ENCODE data around the gene ABCC8.

ABCC8 gene

DNA sequence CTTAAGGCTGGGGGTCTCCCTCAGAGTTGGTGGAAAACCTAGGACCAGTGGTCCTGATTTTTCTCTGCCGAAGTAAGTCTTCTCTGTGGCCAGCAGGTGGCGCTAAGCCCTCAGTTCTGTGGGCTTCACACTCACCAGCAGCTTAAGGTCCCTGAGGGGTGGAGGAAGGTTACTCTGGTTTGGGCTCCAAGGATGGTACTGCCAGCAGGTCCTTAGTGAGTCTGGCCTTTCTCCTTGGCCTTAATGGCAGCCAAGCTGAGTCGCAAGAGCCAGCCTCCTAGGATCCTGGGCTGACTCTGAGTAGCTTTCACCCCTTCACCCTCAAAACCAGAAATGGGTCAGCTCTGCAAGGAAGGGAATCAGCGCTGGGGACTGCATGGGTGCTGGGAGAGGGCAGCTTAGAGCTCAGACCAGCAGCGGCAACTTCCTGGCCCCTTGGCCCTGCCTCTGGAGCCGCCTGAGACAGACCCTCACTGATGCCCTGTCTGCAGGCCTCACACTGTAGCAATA lies 92.6 kb downstream of the ABCC8 start:
- peak; percentile 78 for DNase-seq

DNA sequence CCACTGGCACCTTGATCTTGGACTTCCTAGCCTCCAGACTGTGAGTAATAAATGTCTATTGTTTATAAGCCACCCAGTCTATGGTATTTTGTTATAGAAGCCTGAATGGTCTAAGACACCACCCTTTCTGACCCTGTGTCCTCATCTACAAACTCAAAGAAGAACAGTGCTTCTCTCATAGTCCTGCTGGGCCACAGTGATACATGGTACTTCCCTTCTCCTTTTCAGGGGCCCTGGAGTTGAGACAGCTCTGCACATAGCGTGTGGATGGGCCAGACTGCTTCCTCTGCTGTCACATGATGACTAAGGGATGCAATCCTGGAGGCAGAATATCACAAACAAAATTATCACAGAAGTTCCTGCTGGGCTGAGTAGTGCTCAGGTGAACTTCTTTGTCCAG lies 93.2 kb downstream of the ABCC8 start:
- DNase-seq = no peak

DNA sequence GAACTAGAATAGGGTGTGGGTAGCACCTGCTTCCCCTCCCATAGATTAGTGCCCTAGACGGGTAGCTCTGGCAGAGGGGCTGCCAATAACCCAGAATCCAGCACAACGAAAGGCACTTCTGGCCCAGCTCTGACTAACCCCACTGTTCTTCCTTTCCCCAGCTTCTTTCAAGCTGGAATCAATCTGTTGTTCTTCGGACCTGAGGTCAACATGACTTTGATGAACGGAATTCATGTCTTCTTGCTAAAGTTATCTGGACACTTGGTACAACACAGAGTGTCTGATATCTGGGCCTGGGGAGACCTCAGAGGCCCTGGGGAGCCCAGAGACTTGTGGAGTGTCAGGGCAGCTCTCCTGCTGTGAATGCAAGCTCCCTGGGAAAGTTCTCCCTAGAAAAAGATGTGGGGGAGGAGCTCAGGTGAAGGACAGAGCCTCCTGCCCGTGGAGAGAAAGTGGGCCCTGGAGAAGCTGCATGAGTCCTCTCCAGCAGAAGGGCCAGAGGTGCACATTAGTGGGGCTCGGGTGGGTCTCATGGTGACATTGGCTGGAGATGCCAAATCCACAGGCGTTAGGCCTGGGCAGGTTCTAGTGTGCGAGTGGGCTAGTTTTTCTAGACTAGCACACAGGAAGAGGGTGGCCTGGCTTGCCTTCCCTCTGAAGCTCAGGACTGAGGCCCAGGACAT lies 94.5 kb downstream of the ABCC8 start:
- no peak for DNase-seq

DNA sequence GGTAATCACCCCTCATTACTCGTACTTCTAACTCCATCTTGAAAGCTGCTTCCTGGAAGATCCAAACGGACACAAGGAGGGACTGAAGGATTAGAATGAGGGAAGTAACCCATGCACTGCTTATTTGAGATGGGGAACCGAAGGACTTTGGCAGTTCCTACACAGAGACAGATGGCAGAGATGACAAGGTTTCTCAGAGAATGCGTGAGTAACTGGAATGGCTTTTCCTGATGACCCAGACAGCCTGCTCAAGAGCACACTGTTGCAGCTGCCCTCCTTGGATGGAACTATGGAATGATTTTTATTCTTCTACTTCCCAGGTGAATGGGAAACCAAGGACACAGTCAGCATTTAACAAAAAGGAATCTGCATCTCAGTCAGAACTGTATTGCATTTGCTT lies 95.5 kb downstream of the ABCC8 start:
- DNase-seq = no peak

GRCh38 chr11:17379383-17380180 lies 97.1 kb downstream of the ABCC8 start:
- DNase-seq = no peak

GRCh38 chr11:17378655-17379054 lies 98.0 kb downstream of the ABCC8 start:
- no peak for DNase-seq

GRCh38 chr11:17376493-17376892 lies 100.2 kb downstream of the ABCC8 start:
- DNase-seq = no peak

DNA sequence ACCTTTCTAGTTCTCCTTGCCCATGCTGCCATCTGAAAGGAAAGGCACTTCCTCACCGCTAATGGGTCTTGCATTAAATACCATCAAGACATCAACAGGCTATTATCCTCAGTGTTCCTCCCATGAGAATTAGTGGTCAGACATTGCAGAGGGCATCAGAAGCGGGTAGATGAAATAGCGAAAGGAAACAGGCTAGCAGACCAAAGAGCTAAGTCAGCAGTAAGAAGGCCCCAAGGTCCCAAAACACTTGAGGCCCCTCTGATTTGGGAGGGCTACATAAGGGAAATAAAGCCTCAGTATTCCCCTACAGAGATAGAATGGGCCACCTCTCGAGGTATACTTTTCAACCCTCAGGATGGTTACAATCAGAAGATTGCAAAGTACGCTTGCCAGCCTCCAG lies 101.1 kb downstream of the ABCC8 start:
- no peak for DNase-seq

GRCh38 chr11:17371614-17372013 lies 105.0 kb downstream of the ABCC8 start:
- DNase-seq = no peak

- DNase-seq = no peak
Observed at GRCh38 chr11:17369684-17370243, 106.9 kb downstream of the ABCC8 start.

GRCh38 chr11:17369094-17369493 lies 107.6 kb downstream of the ABCC8 start:
- DNase-seq = no peak

DNA sequence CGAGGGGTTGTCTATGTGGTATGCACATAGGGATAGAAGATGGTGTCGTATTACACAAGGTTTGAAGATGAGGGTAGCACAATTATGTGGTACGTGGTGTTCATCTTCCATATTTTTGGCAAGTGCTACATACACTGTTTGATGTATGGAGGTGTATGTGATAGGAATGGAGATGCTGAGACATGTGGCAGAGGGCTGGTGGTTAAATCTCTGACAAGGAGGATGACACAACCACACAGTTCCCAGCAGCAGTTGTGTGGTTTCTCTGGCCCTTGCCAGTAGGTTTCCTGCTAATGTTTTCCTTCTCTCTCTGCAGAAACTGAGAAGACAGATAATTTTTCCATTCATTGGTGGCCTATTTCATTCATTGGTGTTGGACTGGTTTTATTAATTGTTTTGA lies 108.1 kb downstream of the ABCC8 start:
- no peak for DNase-seq

DNA sequence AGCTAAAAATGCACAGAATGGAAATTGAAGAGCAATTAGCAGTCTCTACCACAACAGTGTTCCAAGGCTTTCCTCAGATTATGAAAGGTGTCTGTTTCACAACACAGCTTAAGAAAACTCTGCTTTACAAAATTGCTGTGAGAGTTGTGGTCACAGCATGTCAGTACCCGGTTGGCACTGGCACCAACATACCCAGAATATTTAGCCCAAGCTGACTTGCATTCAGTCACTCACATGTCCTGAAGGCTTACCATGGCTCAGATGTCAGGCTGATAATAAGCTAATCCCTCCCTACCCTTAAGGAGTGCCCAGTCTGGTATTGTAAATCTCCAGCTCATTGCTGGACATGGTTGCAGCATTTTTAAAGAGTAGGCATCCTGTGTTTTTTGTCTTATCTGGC lies 110.2 kb downstream of the ABCC8 start:
- DNase-seq = no peak

DNA sequence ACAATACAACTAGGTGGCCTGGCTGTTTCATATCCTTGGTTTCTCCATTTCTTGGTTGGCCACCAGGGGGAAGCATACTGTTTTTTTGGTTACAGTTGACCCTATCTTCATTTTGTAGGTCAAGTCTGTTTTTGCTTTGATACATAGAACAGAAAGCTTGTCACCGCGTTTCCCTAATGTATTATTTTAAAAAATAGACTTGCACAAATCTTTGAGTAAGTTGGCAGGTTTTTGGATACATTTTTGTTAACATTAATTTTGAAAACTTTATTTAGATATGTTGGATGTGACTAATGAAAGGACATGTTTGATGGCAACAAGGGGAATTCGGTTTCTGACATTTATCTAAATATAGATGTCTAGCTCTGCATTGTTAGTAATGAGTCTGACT lies 122.0 kb downstream of the ABCC8 start:
- DNase-seq = peak; percentile 65

DNA sequence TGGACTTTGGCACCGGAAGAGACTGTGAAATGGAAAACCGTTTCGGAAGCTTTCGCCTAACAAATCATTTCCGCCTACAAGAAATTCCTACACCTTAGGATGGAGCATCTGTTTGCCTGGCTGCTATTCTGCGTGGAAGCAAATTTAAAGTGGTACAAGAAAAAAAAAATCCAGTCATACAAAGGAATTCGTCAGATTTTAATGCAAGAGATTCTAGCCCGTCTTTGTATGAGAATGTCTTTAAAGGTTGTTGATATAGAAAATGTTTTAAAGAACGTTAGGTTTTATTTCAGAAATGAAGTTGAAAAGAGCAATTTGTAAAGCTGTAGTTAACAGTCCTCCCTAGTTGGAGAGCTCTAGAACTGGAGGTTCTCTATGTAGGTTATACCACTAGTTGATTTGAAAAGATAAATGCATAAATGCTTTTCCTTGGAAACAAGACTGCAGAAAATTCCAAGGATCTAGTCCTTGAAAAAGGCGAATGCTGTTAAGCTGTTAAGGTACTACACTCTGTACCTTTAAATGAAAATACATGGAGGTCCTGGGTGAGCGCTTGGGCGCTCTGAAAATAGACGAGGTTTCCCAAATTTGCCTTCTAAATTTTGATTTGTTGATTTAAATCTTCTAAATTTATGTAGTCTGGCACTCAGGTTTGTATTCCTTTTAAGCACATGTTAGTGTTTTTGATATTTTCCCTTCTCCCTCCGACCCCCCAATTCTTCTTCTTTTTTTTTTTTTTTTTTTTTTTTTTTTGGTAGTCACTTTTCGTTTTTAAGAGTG lies 122.6 kb downstream of the ABCC8 start:
- no peak for DNase-seq

DNA sequence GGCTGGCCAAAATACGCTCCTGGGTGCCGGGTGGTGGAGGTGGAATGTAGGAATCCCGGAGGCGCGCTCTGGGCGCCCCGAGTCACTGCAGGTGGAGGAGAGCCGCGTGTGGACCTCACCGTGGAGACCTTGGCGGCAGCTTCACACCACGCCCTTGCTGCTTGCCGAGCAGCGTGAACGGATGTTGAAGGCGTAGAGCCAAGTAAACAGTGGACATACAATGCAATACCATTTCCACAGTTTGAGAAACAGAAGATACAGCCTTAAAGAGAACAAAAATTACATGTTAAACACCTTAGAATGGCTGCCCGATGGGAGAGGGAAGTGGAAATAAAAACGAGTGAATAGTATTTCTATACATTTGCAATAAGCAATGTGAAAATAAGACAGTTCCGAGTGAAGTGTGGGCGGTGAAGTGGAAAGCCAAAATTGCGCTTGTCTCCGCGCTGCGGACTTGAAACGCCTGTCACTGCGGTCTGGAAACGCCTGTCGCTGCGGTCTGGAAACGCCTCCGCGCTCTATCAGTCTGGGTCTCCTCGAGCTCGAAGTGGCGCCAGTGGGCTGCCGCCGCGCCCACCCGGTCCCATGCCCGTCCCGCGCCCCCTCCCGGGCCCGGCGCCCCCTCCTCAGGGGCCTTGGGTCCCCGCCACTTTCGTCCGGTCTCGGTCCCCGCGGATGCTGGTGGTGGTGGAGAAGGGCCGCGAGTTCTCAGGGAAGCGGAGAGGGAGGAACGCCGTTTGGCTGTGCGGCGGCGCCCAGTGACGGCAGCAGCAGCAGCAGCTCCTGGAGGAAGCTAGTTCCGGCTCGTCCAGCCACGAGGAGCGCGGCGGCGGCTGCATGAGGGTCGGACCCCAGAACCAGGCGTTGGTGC lies 123.5 kb downstream of the ABCC8 start:
- DNase-seq = peak; percentile 68

DNA sequence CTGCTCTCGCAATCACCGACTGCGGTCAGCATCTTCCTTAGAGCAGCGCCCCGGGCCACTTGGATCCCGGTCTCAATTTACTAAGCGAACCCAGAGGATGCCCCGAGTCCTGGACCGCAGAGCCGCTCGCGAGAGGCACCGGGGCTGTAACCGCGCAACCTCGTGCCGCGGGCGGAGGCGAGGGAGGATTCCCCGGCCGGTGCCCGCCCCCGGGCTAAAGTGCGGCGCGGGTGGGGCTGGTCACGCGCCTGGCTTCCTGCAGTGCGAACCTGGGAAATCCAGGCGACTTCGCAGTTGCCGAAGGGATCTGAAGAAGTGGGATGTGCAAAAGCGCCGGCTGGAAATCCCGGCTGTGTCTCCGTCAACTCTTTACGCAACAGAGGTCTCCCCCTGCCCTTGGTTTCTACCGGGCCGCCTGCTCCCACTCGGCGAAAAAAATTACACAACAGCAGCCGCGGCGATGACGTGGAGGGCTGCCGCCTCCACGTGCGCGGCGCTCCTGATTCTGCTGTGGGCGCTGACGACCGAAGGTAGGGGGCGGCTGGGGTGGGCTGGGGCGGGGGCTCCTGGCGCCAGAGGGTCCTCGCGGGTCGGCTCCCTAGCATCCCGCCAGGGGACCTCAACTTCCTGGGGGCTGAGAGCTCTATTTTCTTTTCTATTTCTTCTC lies 125.0 kb downstream of the ABCC8 start, which contains the start of gene NCR3LG1:
Gene NCR3LG1, plus strand, starts transcription at position 291 of the 667 bp plus-strand sequence. Its CDS starts 170 bp downstream, at position 461.
- DNase-seq = peak; percentile 76

- no peak for DNase-seq
Observed at GRCh38 chr11:17351172-17351509, 125.5 kb downstream of the ABCC8 start.

GRCh38 chr11:17350455-17351171 lies 126.0 kb downstream of the ABCC8 start:
- DNase-seq = no peak

- no peak for DNase-seq
Observed at GRCh38 chr11:17347676-17348075, 129.0 kb downstream of the ABCC8 start.

DNA sequence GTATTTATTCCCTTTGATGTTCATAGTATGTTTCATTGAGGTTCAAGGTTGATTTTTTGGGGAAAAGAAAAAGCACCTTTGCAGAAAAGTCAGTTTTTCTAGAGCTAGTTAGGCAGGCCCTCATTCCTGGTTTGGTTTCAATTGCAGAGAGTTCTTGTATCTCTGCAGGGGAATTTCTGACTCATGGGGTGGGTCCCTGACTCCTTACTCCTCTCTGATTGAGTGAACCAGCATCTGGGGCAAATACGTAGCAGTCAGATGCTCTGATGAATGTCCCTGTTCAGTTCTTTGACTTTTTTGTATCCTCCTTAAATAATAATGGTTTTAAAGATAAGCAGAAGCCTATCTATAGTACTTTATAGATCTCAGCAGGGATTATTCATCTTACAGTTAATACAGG lies 132.7 kb downstream of the ABCC8 start:
- DNase-seq = peak; percentile 33

Data from activated CD8-positive, alpha-beta memory T cell treated with anti-CD3 and anti-CD28 coated beads, Interleukin-2, amount 50 U/mL, for 4 hours (primary cell).